Small intestine (tissue), 7 donors: ENCODE results near the gene RBM4. TPM values are rescaled to one million over a fixed set of nuclear protein-coding genes. Genes with fewer than 3 reads are reported as not detected.

Experiments used
- DNase-seq, 2 donors: peaks; one replicate each; pipeline versions ENCODE4 v3.0.0 to v3.0.0-alpha.2; 2013
- FAIRE-seq: peaks from 2 replicates; lab custom pipeline; 2012; peaks lifted over from hg19 to GRCh38; lab: Jason Lieb, UNC
- H3K27ac ChIP-seq, 3 donors: one replicate each; pipeline ENCODE4 v1.5.1; 2013; ENCODE audit warnings: low read length in 2 of 3, mild to moderate bottlenecking in 2 of 3, control low read depth in 1 of 3, inconsistent platforms in 1 of 3, low read depth in 1 of 3, moderate library complexity in 1 of 3
- H3K27me3 ChIP-seq, 3 donors: one replicate each; pipeline ENCODE4 v1.6.1; 2013; ENCODE audit warnings: low read length in 3 of 3, inconsistent platforms in 1 of 3; ENCODE audit not compliant: control insufficient read depth in 3 of 3, insufficient read depth in 3 of 3
- H3K36me3 ChIP-seq, 3 donors: one replicate each; pipeline ENCODE4 v1.6.1; 2013; ENCODE audit warnings: low read length in 3 of 3, inconsistent platforms in 1 of 3, low read depth in 1 of 3, mild to moderate bottlenecking in 1 of 3, moderate library complexity in 1 of 3; ENCODE audit not compliant: control insufficient read depth in 3 of 3, insufficient read depth in 2 of 3
- H3K4me1 ChIP-seq, 3 donors: one replicate each; pipeline ENCODE4 v1.6.1; 2013; ENCODE audit warnings: low read length in 2 of 3, inconsistent platforms in 1 of 3, low read depth in 1 of 3, mild to moderate bottlenecking in 1 of 3, moderate library complexity in 1 of 3; ENCODE audit not compliant: control insufficient read depth in 3 of 3, insufficient read depth in 2 of 3
- H3K4me3 ChIP-seq, 3 donors: one replicate each; pipeline ENCODE4 v1.5.1; 2013; ENCODE audit warnings: low read length in 3 of 3, control low read depth in 1 of 3, inconsistent platforms in 1 of 3, low read depth in 1 of 3, mild to moderate bottlenecking in 1 of 3, moderate library complexity in 1 of 3
- H3K9me3 ChIP-seq, 2 donors: one replicate each; pipeline ENCODE4 v1.6.1; 2013; ENCODE audit warnings: low read depth in 1 of 2, low read length in 1 of 2; ENCODE audit not compliant: control insufficient read depth in 2 of 2, insufficient read depth in 1 of 2
- WGBS, 3 donors: extraction: QIAGEN DNeasy Blood & Tissue Kit; methylation state at CpG; one replicate each; pipeline ENCODE4 v1.1.7; 2013; 5-methylcytosine and 5-hydroxymethylcytosine counted together
- polyA plus RNA-seq, 4 donors: library from polyadenylated mRNA; stranded (reverse) in 3 of 4; unstranded in 1 of 4; fragments of 200-250 nt in 3 of 4; fragments of 120-200 nt in 1 of 4; gene quantifications; one replicate each; pipeline versions ENCODE4 v1.2.1 to v1.2.3, GENCODE V29; 2013
- donor health status: healthy with polysubstance abuse.
- donor health status: control.
- donor health status: control.
- donor health status: Bipolar disorder and iron deficiency.
- donor health status: healthy.

The RBM4 gene
- polyA plus RNA-seq, 4 donors = 86.1 to 141 (median 94.4) TPM

DNA sequence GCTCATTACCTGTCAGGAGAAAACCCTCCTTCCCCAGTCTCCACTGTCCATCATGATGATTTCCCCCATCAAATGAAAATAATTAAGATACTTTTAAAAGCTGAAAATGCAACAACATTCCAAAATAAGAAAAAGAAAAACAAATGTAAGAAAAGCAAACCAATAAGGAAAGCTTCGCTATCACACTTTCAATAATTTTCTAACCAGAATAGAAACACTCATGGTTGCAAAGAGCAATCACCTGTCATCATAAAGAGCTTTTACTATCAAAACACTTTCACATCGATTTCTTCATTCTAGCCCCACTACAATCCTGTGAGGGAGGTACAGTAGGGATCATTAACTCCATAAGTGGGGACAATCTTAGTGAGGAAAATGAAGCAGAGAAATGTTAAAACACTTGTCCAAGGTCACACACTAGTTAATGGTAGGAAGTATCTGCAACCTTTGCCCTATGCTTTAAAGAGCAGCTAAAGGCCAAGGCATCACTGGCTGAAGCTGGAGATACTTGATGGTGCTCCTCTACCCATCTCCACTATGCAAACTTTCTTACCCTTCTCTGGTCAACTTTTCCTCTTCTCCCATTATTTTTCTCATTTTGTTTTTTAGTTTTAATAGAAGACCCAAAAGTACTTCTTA is 36.6 kb downstream of the RBM4 start:
- H3K36me3 ChIP-seq = peaks cover 0 to 9% (median 0%) of the 10 kb centered on the region in 3 donors
- 61 to 79% (median 65%) methylated on average over 2 of the region's 2 CpGs for WGBS, 3 donors
- H3K4me1 ChIP-seq = peaks cover 9 to 25% (median 12%) of the 10 kb centered on the region in 3 donors
- no peak for FAIRE-seq
- peak in 1 of 2 donors; percentile 39 for DNase-seq
- no peak overlapping the region for H3K27ac ChIP-seq
- no peak overlapping the region for H3K4me3 ChIP-seq
- H3K27me3 ChIP-seq = no peaks in the 10 kb centered on the region
- H3K9me3 ChIP-seq = no peaks in the 10 kb centered on the region

DNA sequence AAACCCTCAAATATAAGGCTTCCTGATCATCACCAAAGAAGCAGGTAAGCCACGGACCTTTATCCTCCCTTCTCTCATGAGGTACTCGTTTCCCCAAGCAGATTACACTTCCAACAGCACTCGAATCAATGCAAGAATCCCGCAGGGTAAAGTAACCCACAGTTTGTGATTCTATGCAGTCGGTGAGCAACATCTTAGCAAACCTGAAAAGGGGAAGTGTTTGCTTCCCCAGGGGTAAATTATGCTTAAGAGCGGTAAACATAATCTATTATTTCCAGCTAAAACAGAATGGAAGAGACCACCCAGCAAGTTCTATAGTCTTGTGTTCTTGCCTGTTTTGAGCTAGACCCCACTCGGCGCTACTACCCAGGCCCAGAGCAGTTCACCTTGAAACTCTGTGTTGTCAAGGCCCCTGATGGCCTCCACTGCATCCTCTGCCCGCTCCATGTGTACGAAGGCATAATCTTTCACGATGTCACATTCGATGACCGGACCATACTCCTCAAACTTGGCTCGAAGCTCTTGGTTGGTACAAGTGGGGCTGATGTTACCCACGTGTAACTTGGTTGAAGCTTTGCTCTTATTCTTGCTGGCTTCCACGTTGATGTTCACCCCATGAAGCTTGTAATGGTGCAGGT is 37.9 kb downstream of the RBM4 start:
- DNase-seq = no peak
- peak overlapping the region in 1 of 3 donors; percentile 79 for H3K4me3 ChIP-seq
- H3K36me3 ChIP-seq = peaks cover 0 to 7% (median 0%) of the 10 kb centered on the region in 3 donors
- FAIRE-seq = no peak
- peaks cover 0 to 3% of the 10 kb centered on the region in 2 donors for H3K9me3 ChIP-seq
- WGBS, 3 donors = 58 to 77% (median 73%) methylated on average over 16 of the region's 16 CpGs
- peaks cover 9 to 25% (median 12%) of the 10 kb centered on the region in 3 donors for H3K4me1 ChIP-seq
- H3K27me3 ChIP-seq = no peaks in the 10 kb centered on the region
- H3K27ac ChIP-seq = no peak overlapping the region

DNA sequence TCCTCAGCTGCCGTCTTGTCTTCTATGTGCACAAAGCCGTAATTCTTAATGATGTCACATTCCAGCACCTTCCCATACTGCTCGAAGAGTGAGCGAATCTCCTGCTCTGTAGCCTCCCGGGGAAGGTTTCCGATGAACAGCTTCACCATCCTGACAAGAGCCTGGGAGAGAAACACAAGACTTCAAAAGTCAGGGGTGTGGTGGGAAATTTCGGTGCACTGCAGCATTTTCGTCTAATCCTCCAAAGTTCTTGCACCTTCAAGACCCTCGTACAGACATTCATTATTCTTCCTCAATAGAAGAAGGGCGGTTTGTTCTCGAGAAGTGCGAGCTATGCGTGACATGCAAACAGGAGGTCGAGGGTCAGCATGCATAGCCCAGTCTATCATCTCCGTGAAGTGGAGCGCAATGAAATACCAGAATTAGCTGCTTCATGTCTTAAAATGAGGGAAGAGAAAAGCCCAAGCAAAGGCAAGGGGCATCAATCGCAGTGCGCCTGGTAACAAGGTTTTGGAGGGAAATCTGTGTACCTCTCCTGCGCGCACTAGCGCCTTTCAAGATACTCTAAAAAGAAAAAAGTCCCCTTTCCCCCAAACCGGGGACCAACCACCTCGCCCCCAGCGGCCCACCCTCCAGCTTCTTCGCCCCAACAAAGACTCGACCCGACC is 38.6 kb downstream of the RBM4 start:
- Histone ChIP-seq H3K4me3 (peak overlapping the region; percentile 49 to 79 (median 74)), H3K27ac (peak overlapping the region; percentile 92 to 95 (median 93)), H3K9me3 (peaks cover 0 to 3% of the 10 kb centered on the region in 2 donors), H3K4me1 (peaks cover 9 to 25% (median 12%) of the 10 kb centered on the region in 3 donors), H3K27me3 (no peaks in the 10 kb centered on the region), H3K36me3 (peaks cover 0 to 7% (median 0%) of the 10 kb centered on the region in 3 donors)
- 6 to 10% (median 8%) methylated on average over 23 to 26 of the region's 27 CpGs for WGBS, 3 donors
- no peak for FAIRE-seq
- DNase-seq = peak in 1 of 2 donors; percentile 19

DNA sequence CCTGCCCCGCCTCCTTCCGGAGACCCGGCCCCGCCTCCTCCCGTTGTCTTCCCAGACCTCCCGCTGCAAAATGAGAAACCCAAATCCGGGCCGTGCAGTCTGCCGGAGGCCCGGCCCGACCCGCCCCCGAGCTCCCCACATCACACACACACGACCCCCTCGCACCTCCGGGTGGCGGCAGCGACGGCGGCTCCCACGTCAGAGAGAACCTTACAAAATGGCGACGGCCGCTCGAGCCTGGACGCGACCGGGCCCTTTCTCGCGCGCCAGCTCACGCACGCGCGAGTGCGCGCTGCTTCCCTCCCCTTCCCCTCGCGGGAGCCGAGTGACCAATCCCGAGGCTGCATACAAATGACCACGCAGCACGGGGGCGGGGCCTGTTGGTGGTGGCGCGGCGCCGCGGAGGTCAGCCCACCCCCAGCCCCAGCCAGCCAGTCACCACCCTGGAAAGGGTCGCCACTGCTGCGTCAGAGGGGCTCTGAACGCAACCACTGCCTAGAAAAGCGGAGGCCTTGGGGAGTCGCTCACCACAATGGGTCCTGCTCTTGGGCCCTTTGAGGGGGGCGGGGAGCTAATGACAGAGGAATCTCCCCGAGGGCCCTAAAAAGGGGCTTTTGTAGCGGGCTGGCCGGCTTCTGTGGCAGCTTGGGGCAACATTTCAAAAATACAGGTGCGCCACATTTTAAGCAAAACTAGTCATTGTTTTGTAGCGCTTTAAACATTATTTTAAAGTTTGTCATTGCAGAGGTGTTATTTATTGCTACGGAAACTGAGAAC is 39.3 kb downstream of the RBM4 start, which contains the start of gene RBM4B:
Gene RBM4B (minus strand): TSS at position 289 of the 777 bp plus-strand sequence. CDS start 808 bp downstream, outside the sequence.
- Histone ChIP-seq H3K36me3 (peaks cover 0 to 7% (median 0%) of the 10 kb centered on the region in 3 donors), H3K4me3 (peak within 1 kb of the TSS; percentile 49 to 79 (median 74)), H3K27ac (peak within 1 kb of the TSS; percentile 92 to 95 (median 93)), H3K27me3 (no peaks in the 10 kb centered on the region), H3K4me1 (peaks cover 9 to 25% (median 12%) of the 10 kb centered on the region in 3 donors), H3K9me3 (peaks cover 0 to 3% of the 10 kb centered on the region in 2 donors)
- WGBS, 3 donors = 0 to 1% (median 0%) methylated on average over 45 to 61 of the region's 61 CpGs
- DNase-seq (peak; percentile 94 to 97), FAIRE-seq (no peak)

DNA sequence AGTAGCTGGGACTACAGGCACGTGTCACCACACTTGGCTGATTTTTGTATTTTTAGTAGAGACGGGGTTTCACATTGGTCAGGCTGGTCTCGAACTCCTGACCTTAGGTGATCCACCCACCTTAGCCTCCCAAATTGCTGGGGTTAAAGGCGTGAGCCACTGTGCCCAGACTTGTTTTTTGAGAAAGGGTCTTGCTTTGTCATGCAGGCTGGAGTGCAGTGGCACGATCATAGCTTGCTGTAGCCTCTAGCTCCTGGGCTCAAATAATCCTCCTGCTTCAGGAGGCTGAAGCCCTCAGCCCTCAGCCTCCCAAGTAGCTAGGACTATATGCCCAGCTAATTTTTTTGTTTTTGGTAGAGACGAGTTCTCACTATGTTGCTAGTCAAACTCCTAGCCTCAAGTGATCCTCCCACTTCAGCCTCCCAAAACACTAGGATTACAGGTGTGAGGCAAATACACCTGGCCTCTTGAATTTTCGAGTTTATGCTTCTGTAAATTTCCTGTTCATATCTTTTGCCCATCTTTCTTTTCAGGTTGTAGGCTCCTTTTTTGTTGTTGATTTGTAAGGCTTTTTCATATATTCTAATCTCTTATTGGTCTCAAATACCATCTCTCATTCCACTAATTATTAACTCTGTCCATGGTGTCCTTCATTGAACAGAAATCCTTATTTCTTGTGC is 42.6 kb downstream of the RBM4 start:
- H3K27me3 ChIP-seq = no peaks in the 10 kb centered on the region
- peaks cover 4 to 11% (median 5%) of the 10 kb centered on the region in 3 donors for H3K4me1 ChIP-seq
- 83 to 88% (median 88%) methylated on average over 7 of the region's 7 CpGs for WGBS, 3 donors
- H3K27ac ChIP-seq = no peak overlapping the region
- H3K36me3 ChIP-seq = peaks cover 0 to 5% (median 0%) of the 10 kb centered on the region in 3 donors
- DNase-seq (no peak), FAIRE-seq (no peak)
- H3K4me3 ChIP-seq = no peak overlapping the region
- H3K9me3 ChIP-seq = peaks cover 0 to 3% of the 10 kb centered on the region in 2 donors

DNA sequence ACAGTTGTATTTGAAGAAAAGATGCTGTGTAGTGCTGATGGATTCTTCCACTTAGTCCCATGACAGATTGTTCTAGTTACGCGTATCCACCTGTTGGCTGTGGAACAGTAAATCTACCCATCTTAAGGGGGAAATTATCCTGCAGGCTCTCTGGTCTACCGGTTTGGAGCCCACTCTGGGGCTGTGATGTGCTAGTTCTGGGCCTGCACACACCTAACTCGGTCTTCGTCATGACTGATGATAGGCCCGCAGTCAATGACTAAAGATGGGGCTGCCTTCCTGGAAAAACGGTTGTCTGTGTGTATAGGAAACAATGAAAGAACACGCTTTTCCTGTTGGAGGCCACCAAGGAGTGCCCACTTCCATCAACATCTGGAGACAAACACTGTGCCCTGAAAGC is 45.4 kb downstream of the RBM4 start:
- Histone ChIP-seq H3K27ac (no peak overlapping the region), H3K4me3 (no peak overlapping the region), H3K36me3 (peaks cover 0 to 13% (median 0%) of the 10 kb centered on the region in 3 donors), H3K9me3 (peaks cover 0 to 3% of the 10 kb centered on the region in 2 donors), H3K27me3 (no peaks in the 10 kb centered on the region), H3K4me1 (no peaks in the 10 kb centered on the region)
- FAIRE-seq (no peak), DNase-seq (no peak)
- 83 to 88% (median 85%) methylated on average over 8 of the region's 8 CpGs for WGBS, 3 donors

DNA sequence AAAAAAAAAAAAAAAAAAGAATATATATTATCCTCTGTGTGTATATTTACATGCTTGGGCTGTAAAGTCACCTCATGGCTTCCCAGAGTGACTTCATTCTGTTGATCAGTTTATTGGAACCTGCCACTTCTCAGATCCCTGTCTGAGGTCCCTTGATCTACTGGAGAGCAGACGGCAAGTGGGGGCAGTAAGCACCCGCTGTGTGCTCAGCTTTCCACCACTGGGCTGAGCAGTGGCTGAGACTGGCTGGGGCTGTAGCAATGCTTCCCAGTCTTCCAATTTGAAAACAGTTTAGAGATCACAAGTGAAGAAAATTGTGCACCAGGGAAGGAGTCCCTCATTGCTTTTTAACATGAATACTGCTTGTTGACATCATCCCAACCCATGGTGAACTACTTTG is 46.1 kb downstream of the RBM4 start:
- no peaks in the 10 kb centered on the region for H3K4me1 ChIP-seq
- peaks cover 0 to 3% of the 10 kb centered on the region in 2 donors for H3K9me3 ChIP-seq
- no peak overlapping the region for H3K4me3 ChIP-seq
- H3K36me3 ChIP-seq = peaks cover 0 to 15% (median 0%) of the 10 kb centered on the region in 3 donors
- no peak for DNase-seq
- H3K27ac ChIP-seq = no peak overlapping the region
- 91 to 95% (median 93%) methylated on average over 2 of the region's 2 CpGs for WGBS, 3 donors
- no peaks in the 10 kb centered on the region for H3K27me3 ChIP-seq
- no peak for FAIRE-seq
